GM12891 (cell line): ENCODE measurements around the gene RSAD2.

Experiments used
- PAX5 ChIP-seq: IDR thresholded peaks from 2 replicates; pipeline ENCODE4 v1.6.1; 2011; ENCODE audit warnings: low read length, moderate library complexity, mild to moderate bottlenecking; ENCODE audit not compliant: insufficient read depth, severe bottlenecking
- POLR2A ChIP-seq: IDR thresholded peaks from 2 replicates; pipeline ENCODE4 v1.6.1; 2011; ENCODE audit warnings: low read depth, low read length, control low read depth
- POLR2AphosphoS5 ChIP-seq: IDR thresholded peaks from 2 replicates; pipeline ENCODE4 v1.6.1; 2011; ENCODE audit warnings: low read depth, low read length, control low read depth
- POU2F2 ChIP-seq: IDR thresholded peaks from 2 replicates; pipeline ENCODE4 v1.6.1; 2011; ENCODE audit warnings: low read depth, mild to moderate bottlenecking, control low read depth, low read length, moderate library complexity
- SPI1 ChIP-seq: IDR thresholded peaks from 2 replicates; pipeline ENCODE4 v1.6.1; 2011; ENCODE audit warnings: low read depth, low read length, control low read depth
- TAF1 ChIP-seq: IDR thresholded peaks from 2 replicates; pipeline ENCODE4 v1.6.1; 2011; ENCODE audit warnings: low read depth, low read length, control low read depth

- TF ChIP-seq POLR2A (no peak), TAF1 (no peak), POLR2AphosphoS5 (no peak), SPI1 (no peak), PAX5 (no peak), POU2F2 (no peak)
Measured at GRCh38 chr2:6911721-6912120, 34.1 kb downstream of the RSAD2 start.
